HG02970 (cell line): ENCODE data around the gene OR2L5.

Experiments used
- ATAC-seq: cut with Tn5 transposase; IDR thresholded peaks from one replicate; pipeline ENCODE4 v1.9.1; 2021; ENCODE audit warnings: mild to moderate bottlenecking, moderate library complexity, moderate number of reproducible peaks; ENCODE audit not compliant: unreplicated experiment, low FRiP score

The OR2L5 gene, protein sequence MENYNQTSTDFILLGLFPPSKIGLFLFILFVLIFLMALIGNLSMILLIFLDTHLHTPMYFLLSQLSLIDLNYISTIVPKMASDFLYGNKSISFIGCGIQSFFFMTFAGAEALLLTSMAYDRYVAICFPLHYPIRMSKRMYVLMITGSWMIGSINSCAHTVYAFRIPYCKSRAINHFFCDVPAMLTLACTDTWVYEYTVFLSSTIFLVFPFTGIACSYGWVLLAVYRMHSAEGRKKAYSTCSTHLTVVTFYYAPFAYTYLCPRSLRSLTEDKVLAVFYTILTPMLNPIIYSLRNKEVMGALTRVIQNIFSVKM

DNA sequence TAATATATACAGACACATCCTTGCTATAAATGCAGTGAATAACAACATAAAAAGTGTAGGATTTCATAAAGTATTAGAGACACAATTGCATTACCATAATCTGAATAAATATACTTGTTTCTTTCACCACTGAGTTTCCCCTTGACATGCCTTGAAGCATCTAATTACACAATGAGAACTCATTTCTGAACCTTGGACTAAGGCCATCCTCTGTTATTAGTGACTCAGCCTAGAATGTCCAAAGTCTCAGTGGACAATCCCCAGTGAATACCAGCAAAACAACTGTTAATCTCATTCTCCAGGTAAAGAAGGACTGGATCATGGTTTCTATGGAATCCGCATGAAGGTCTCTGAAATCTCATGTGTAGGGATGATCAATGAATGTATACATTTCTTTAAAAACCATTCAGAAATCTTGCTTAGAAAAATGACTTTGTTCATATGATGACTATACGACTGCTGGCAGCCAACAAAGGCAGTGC, at the start of gene OR2L5:
Gene OR2L5, plus strand, starts transcription at position 432 of the 482 bp plus-strand sequence. CDS start 8,288 bp downstream, outside the sequence.
- no peak for ATAC-seq

DNA sequence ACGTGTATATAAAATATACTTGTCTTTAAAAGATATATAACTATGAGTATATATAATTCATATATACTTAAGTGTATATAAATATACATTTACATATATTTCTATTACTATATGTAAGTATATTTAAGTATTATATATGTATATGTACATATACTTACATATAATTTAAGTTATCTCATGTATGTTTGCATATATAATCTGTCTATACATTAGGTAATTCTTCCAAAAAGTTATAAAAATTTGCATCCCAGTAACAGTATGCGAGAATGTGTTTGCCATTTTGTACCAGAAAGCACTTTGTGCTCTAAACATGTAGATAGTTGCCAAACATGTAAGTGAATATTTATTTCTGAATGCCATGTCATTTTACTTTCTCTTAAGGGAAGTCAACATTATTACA, 48.5 kb upstream of the OR2L5 start, which contains the start of gene OR2AK2:
Gene OR2AK2, plus strand, starts transcription at position 301 of the 400 bp plus-strand sequence. CDS start 144 bp downstream, outside the sequence.
- no peak for ATAC-seq

GRCh38 chr1:247966532-247967204, 46.8 kb upstream of the OR2L5 start:
- peak; percentile 74 for ATAC-seq

- no peak for ATAC-seq
These were observed 20.5 kb upstream of the OR2L5 start for GRCh38 chr1:247992986-247993385.

GRCh38 chr1:247998811-247999210, 14.6 kb upstream of the OR2L5 start:
- no peak for ATAC-seq

GRCh38 chr1:248000169-248000568, 13.3 kb upstream of the OR2L5 start:
- ATAC-seq, result no peak

- no peak for ATAC-seq
These were observed 5.7 kb upstream of the OR2L5 start for GRCh38 chr1:248007778-248008177.

GRCh38 chr1:248009681-248010080, 3.8 kb upstream of the OR2L5 start:
- no peak for ATAC-seq

DNA sequence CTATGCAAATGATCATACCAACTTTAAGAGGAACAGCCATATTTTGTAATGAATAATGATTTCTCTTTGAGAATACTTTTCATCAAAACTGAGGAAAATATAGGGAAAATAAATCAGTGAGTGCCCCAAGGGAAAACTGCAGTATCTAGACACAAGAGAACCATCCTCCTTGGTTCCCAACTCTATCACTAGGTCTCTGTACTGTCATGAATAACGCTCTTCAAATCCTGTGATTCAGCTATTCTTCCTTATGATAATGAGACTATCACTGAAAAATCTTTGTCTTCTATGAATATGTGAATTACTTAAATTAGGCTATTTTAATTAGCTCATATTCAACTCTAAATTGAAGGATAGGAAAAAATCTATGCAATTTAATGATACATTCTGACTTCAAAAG, 2.3 kb downstream of the OR2L5 start:
- no peak for ATAC-seq

DNA sequence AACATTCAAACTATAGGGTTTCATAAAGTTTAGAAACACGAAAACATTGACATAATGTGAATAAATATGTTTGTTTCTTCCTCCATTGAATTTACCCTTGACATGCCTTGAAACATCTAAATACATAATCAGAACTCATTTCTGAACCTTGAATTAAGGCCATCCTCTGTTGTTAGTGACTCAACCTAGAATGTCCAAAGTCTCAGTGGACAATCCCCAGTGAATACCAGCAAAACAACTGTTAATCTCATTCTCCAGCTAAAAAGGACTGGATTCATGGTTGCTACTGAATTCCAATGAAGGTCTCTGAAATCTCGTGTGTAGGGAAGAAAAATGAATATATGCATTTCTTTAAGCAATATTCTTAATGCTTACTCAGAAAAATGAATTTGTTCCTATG, 16.3 kb downstream of the OR2L5 start, which contains the start of gene OR2L2:
Gene OR2L2, plus strand, starts transcription at position 301 of the 400 bp plus-strand sequence. CDS start 8,198 bp downstream, outside the sequence.
- no peak for ATAC-seq

- no peak for ATAC-seq
These were observed 31.7 kb downstream of the OR2L5 start for GRCh38 chr1:248045209-248045608.

- ATAC-seq, result no peak
These were observed 33.1 kb downstream of the OR2L5 start, which contains the start of gene OR2L3 for GRCh38 chr1:248046536-248046935. Gene OR2L3, plus strand, starts transcription at chr1:248046836. Its CDS starts 13,846 bp downstream, at chr1:248060682.

- ATAC-seq, result no peak
These were observed 33.5 kb downstream of the OR2L5 start for GRCh38 chr1:248047008-248047407.

GRCh38 chr1:248054671-248055070, 41.2 kb downstream of the OR2L5 start:
- ATAC-seq, result no peak

GRCh38 chr1:248055261-248055660, 41.8 kb downstream of the OR2L5 start:
- ATAC-seq, result no peak

DNA sequence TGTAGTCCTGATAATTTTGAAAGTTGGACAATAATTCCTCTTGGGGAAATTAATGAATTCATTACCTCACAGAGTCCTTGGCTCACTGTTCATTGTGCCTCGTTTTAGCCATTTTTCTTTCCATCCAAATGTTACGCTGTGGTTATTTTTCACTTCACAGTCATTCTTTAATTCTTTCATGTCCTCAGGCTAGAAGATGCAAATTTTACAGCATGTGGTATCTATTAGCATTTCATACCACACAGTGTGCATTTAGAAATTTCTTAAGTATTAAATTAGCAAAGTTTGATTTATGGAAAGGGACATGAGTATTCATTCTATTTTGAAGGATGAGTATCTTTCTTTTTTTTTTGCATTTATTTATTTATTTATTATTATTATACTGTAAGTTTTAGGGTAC, 51.6 kb downstream of the OR2L5 start:
- ATAC-seq, result no peak

GRCh38 chr1:248065604-248066003, 52.1 kb downstream of the OR2L5 start:
- ATAC-seq, result no peak
